Neural progenitor cell (in vitro differentiated cells): ENCODE results near the gene SUB1. TPM values are rescaled to one million over a fixed set of nuclear protein-coding genes. Genes with fewer than 3 reads are reported as not detected.

Experiments
- DNase-seq: peaks from one replicate; pipeline ENCODE4 v3.0.0-alpha.2; 2016; ENCODE audit warnings: low spot score
- H2AFZ ChIP-seq: fragments of 200-600 bp; sonication (generic); replicated peaks from 2 replicates; pipeline ENCODE4 v1.6.1; 2016; ENCODE audit warnings: antibody characterized with exemption
- H3F3A ChIP-seq: fragments of 200-600 bp; sonication (generic); 2 replicates; pipeline ENCODE4 v1.6.1; 2016; ENCODE audit warnings: antibody characterized with exemption, low read depth
- H3K27ac ChIP-seq: fragments of 200-600 bp; sonication (generic); 2 replicates; pipeline ENCODE4 v1.5.1; 2016; ENCODE audit warnings: mild to moderate bottlenecking
- H3K27me3 ChIP-seq: fragments of 200-600 bp; sonication (generic); 2 replicates; pipeline ENCODE4 v1.6.1; 2016; ENCODE audit warnings: mild to moderate bottlenecking, moderate library complexity
- H3K36me3 ChIP-seq: fragments of 200-600 bp; sonication (generic); 2 replicates; pipeline ENCODE4 v1.5.1; 2016
- H3K4me1 ChIP-seq: fragments of 200-600 bp; sonication (generic); 2 replicates; pipeline ENCODE4 v1.6.1; 2016; ENCODE audit warnings: mixed run types
- H3K4me2 ChIP-seq: fragments of 200-600 bp; sonication (generic); 2 replicates; pipeline ENCODE4 v1.6.1; 2016
- H3K4me3 ChIP-seq: fragments of 200-600 bp; sonication (generic); 2 replicates; pipeline ENCODE4 v1.5.1; 2016
- H3K79me2 ChIP-seq: fragments of 200-600 bp; sonication (generic); 2 replicates; pipeline ENCODE4 v1.6.1; 2016; ENCODE audit warnings: low read depth
- H3K9ac ChIP-seq: fragments of 200-600 bp; sonication (generic); 2 replicates; pipeline ENCODE4 v1.6.1; 2016
- H3K9me3 ChIP-seq: fragments of 200-600 bp; sonication (generic); 2 replicates; pipeline ENCODE4 v1.5.1; 2016; ENCODE audit warnings: low read depth
- H4K20me1 ChIP-seq: fragments of 200-600 bp; sonication (generic); 2 replicates; pipeline ENCODE4 v1.6.1; 2016; ENCODE audit warnings: low read depth
- H3K27ac Mint-ChIP-seq: 3 replicates; pipeline ENCODE4 v1.8.0; 2021; ENCODE audit warnings: mixed read lengths
- H3K27me3 Mint-ChIP-seq: 2 replicates; pipeline ENCODE4 v1.8.0; 2022; ENCODE audit warnings: low read depth, mild to moderate bottlenecking, inconsistent platforms, moderate library complexity, mixed read lengths; ENCODE audit not compliant: insufficient read depth
- H3K36me3 Mint-ChIP-seq: 3 replicates; pipeline ENCODE4 v1.8.0; 2021; ENCODE audit warnings: mixed read lengths
- H3K4me1 Mint-ChIP-seq: 3 replicates; pipeline ENCODE4 v1.8.0; 2021; ENCODE audit warnings: mixed read lengths
- H3K4me3 Mint-ChIP-seq: 3 replicates; pipeline ENCODE4 v1.8.0; 2021; ENCODE audit warnings: mild to moderate bottlenecking, moderate library complexity, mixed read lengths
- H3K9me3 Mint-ChIP-seq: 3 replicates; pipeline ENCODE4 v1.8.0; 2020; ENCODE audit warnings: mixed read lengths
- CTCF ChIP-seq: fragments of 200-600 bp; sonication (generic); IDR thresholded peaks from 2 replicates; pipeline ENCODE4 v1.5.1; 2017; ENCODE audit warnings: antibody characterized with exemption, mild to moderate bottlenecking
- EZH2 ChIP-seq: fragments of 200-600 bp; sonication (generic); IDR thresholded peaks from 2 replicates; pipeline ENCODE4 v1.6.1; 2017; ENCODE audit warnings: antibody characterized with exemption, mild to moderate bottlenecking, moderate library complexity
- EZH2phosphoT487 ChIP-seq: fragments of 200-600 bp; sonication (generic); IDR thresholded peaks from 2 replicates; pipeline ENCODE4 v1.6.1; 2017; ENCODE audit warnings: antibody characterized with exemption
- total RNA-seq: library from RNA; depleted of rRNA; stranded (reverse); fragments of >200 nt; gene quantifications from 2 replicates; pipeline ENCODE4 v1.2.3, GENCODE V29; 2015; ENCODE audit warnings: low replicate concordance

Gene SUB1
- total RNA-seq, 1 donor from 2014 or later = 789 TPM

DNA sequence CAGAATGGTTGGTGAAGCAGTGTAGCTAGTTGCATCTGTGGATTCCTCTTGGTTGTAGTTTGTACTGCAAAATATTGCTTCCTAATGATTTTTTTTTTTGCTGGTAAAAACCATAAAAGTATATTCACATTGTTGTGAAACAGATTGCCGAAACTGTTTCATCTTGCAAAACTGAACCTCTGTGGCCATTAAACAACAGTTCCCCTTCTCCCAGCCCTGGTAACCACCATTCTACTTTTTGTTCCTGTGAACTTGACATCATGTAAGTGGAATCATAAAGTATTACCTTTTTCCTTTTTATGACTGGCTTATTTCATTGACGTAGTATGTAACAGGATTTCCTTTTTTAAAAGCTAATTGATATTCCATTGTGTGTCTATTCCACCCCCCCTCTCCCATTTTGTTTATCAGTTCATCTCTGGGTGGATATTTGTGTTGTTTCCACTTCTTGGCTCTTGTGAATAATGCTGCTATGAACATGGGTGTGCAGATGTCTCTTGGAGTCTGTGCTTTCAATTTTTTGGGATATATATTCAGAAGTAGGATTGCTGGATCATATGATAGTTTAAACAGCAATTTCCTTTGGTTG is 11.8 kb downstream of the SUB1 start:
- Histone ChIP-seq H3K9me3 (no peaks in the 10 kb centered on the region), H3F3A (no peaks in the 10 kb centered on the region), H3K4me2 (no peak overlapping the region), H3K4me1 (no peaks in the 10 kb centered on the region), H3K27me3 (no peaks in the 10 kb centered on the region), H2AFZ (no peak overlapping the region), H3K4me3 (no peak overlapping the region), H3K9ac (no peak overlapping the region), H3K79me2 (peaks cover 73% of the 10 kb centered on the region), H3K27ac (no peak overlapping the region), H3K36me3 (peaks cover 21% of the 10 kb centered on the region), H4K20me1 (peaks cover 37% of the 10 kb centered on the region)
- Mint-ChIP-seq H3K27ac (no peak overlapping the region), H3K9me3 (no peaks in the 10 kb centered on the region), H3K4me1 (no peaks in the 10 kb centered on the region), H3K27me3 (no peaks in the 10 kb centered on the region), H3K4me3 (no peak overlapping the region), H3K36me3 (peaks cover 60% of the 10 kb centered on the region)
- no peak for DNase-seq
- TF ChIP-seq CTCF = no peak
- TF ChIP-seq EZH2 = no peak
- TF ChIP-seq EZH2phosphoT487 = no peak

DNA sequence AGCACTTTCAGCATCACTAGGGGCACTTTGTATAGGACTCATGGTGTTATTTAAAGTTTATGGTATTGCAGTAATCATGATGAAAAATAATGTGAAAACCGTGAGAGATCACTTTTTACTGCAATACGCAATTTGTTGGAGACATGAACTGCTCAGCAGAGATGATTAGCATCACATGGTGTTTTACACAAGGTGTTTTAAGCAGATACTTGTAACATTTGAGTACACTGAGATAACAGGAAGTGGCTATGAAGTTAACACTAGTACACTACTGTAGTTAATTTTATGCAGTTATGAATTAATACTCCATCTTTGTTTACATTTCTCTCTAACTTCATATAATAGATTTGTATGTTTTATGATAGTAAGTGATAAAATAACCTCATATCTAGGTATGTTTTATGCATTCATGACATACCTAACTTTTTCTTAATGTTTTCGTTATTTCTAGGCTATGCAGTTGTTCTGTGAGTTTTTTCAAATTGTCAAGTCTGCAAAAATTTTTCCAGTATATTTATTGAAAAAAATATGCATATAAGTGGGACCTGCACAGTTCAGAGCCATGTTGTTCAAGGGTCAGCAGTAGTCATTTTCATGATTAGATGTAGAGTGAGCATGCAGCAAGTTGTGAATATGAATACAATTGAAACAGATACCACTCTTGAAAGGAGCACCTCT is 13.0 kb downstream of the SUB1 start:
- Histone ChIP-seq H3K27me3 (no peaks in the 10 kb centered on the region), H3K4me3 (no peak overlapping the region), H3K9me3 (no peaks in the 10 kb centered on the region), H3K4me1 (no peaks in the 10 kb centered on the region), H3K36me3 (peaks cover 18% of the 10 kb centered on the region), H2AFZ (no peak overlapping the region), H3F3A (no peaks in the 10 kb centered on the region), H3K4me2 (no peak overlapping the region), H3K9ac (no peak overlapping the region), H3K27ac (no peak overlapping the region), H3K79me2 (peaks cover 61% of the 10 kb centered on the region), H4K20me1 (peaks cover 37% of the 10 kb centered on the region)
- H3K9me3 Mint-ChIP-seq = no peaks in the 10 kb centered on the region
- no peak for DNase-seq
- H3K27ac Mint-ChIP-seq = no peak overlapping the region
- peaks cover 54% of the 10 kb centered on the region for H3K36me3 Mint-ChIP-seq
- TF ChIP-seq CTCF (no peak), EZH2phosphoT487 (no peak), EZH2 (no peak)
- H3K27me3 Mint-ChIP-seq = no peaks in the 10 kb centered on the region
- no peaks in the 10 kb centered on the region for H3K4me1 Mint-ChIP-seq
- H3K4me3 Mint-ChIP-seq = no peak overlapping the region

- H3K9me3 ChIP-seq = no peaks in the 10 kb centered on the region
- H3K4me3 ChIP-seq = no peak overlapping the region
- no peak for DNase-seq
- H3K4me3 Mint-ChIP-seq = no peak overlapping the region
- no peaks in the 10 kb centered on the region for H3F3A ChIP-seq
- no peaks in the 10 kb centered on the region for H3K4me1 Mint-ChIP-seq
- H3K36me3 ChIP-seq = peaks cover 20% of the 10 kb centered on the region
- H4K20me1 ChIP-seq = peaks cover 32% of the 10 kb centered on the region
- H3K79me2 ChIP-seq = peaks cover 54% of the 10 kb centered on the region
- no peak overlapping the region for H3K9ac ChIP-seq
- no peaks in the 10 kb centered on the region for H3K9me3 Mint-ChIP-seq
- no peak overlapping the region for H3K27ac Mint-ChIP-seq
- no peaks in the 10 kb centered on the region for H3K27me3 ChIP-seq
- H2AFZ ChIP-seq = no peak overlapping the region
- TF ChIP-seq EZH2 = no peak
- TF ChIP-seq CTCF = no peak
- TF ChIP-seq EZH2phosphoT487 = no peak
- no peaks in the 10 kb centered on the region for H3K4me1 ChIP-seq
- no peak overlapping the region for H3K27ac ChIP-seq
- H3K4me2 ChIP-seq = no peak overlapping the region
- no peaks in the 10 kb centered on the region for H3K27me3 Mint-ChIP-seq
- H3K36me3 Mint-ChIP-seq = peaks cover 51% of the 10 kb centered on the region
Observed at GRCh38 chr5:32598997-32599549, 13.7 kb downstream of the SUB1 start.
